HCEC 1CT (cell line): ENCODE results near the gene LUC7L.
"Not testable (repeated sequence)": the region's sequence is repeated elsewhere in the genome, so short reads cannot be mapped to it uniquely, and the experiment has no call there.

Experiments
- DNase-seq: peaks from one replicate; pipeline ENCODE4 v3.0.0-alpha.2; 2017

The LUC7L gene

GRCh38 chr16:178668-179015 lies 50.6 kb downstream of the LUC7L start:
- DNase-seq, result no peak

- no peak for DNase-seq
These were observed 51.1 kb downstream of the LUC7L start for GRCh38 chr16:177981-178667.

GRCh38 chr16:177394-177822 lies 51.8 kb downstream of the LUC7L start:
- DNase-seq, result peak; percentile 99

- DNase-seq, result not testable (repeated sequence)
These were observed 52.5 kb downstream of the LUC7L start, which contains the start of gene HBA1 for GRCh38 chr16:176477-177382. TSS of gene HBA1 (plus strand) at chr16:176680. CDS start at chr16:176717, 37 bp downstream.

- DNase-seq, result not testable (repeated sequence)
These were observed 53.2 kb downstream of the LUC7L start for GRCh38 chr16:176006-176405.

GRCh38 chr16:175011-175949 lies 54.0 kb downstream of the LUC7L start:
- DNase-seq, result no peak

GRCh38 chr16:173928-174769 lies 55.1 kb downstream of the LUC7L start:
- peak; percentile 5 for DNase-seq

GRCh38 chr16:173211-173854 lies 55.9 kb downstream of the LUC7L start:
- DNase-seq, result not testable (repeated sequence)

GRCh38 chr16:172374-172941 lies 56.8 kb downstream of the LUC7L start, which contains the start of gene HBA2:
TSS of gene HBA2 (plus strand) at chr16:172876. CDS start at chr16:172913, 37 bp downstream.
- DNase-seq, result not testable (repeated sequence)

GRCh38 chr16:170788-171187 lies 58.5 kb downstream of the LUC7L start:
- DNase-seq, result no peak

GRCh38 chr16:170088-170507 lies 59.2 kb downstream of the LUC7L start:
- DNase-seq, result peak; percentile 3

- no peak for DNase-seq
These were observed 60.2 kb downstream of the LUC7L start for GRCh38 chr16:169014-169413.

- no peak for DNase-seq
These were observed 60.8 kb downstream of the LUC7L start for GRCh38 chr16:168424-168823.

- DNase-seq, result no peak
These were observed 62.0 kb downstream of the LUC7L start for GRCh38 chr16:167122-167690.

- DNase-seq, result no peak
These were observed 62.7 kb downstream of the LUC7L start for GRCh38 chr16:166375-167121.

- DNase-seq, result no peak
These were observed 63.5 kb downstream of the LUC7L start, which contains the start of gene HBM for GRCh38 chr16:165539-166374. TSS of gene HBM (plus strand) at chr16:165978. CDS start at chr16:165998, 20 bp downstream.

- no peak for DNase-seq
These were observed 64.3 kb downstream of the LUC7L start for GRCh38 chr16:164827-165538.
